K562 (cell line): ENCODE results near the gene SP2. TPM values are rescaled to one million over a fixed set of nuclear protein-coding genes. Genes with fewer than 3 reads are reported as not detected.

Experiments
- EHMT2 ChIP-seq: fragments of 450-650 bp; IDR thresholded peaks from 2 replicates; pipeline ENCODE4 v1.6.1; 2018; ENCODE audit warnings: antibody characterized with exemption
- ETV6 ChIP-seq, 3 experiments: fragments of 150-350 bp in 1 of 3; sonication (generic) in 1 of 3; formaldehyde crosslinking in 1 of 3; IDR thresholded peaks; 2 replicates each; pipeline versions ENCODE4 v1.6.1 to v1.8.0; 2014 to 2022; ENCODE audit warnings: borderline replicate concordance in 2 of 3, low read depth in 2 of 3, antibody characterized with exemption in 1 of 3, low read length in 1 of 3, mild to moderate bottlenecking in 1 of 3, missing genetic modification reagents in 1 of 3
- polyA plus RNA-seq, 8 experiments: library from polyadenylated mRNA; depleted of rRNA in 4 of 8; stranded (reverse) in 5 of 8; unstranded in 3 of 8; fragments of >200 nt; fragmentation: Nextera tagmentation in 2 of 8; fragmentation: Illumina TruSeq in 1 of 8; extraction: Ambion mirVana in 2 of 8; extraction: Trizol in 1 of 8; gene quantifications; 2 replicates each; pipeline versions ENCODE4 v1.2.1 to v1.2.3, GENCODE V29; 2011 to 2014; ENCODE audit warnings: inconsistent platforms in 1 of 8, missing spikeins in 1 of 8
- total RNA-seq, 7 experiments: library from RNA; depleted of rRNA in 6 of 7; stranded (reverse); fragments of >200 nt in 6 of 7; fragmentation: Illumina TruSeq in 2 of 7; extraction: Trizol in 2 of 7; gene quantifications; 2 replicates each; pipeline versions ENCODE4 v1.2.1 to v1.2.3, GENCODE V29; 2011 to 2021; ENCODE audit warnings: low replicate concordance in 1 of 7
- TF ChIP-seq, protein P1 (sequence below): fragments of 450-650 bp; IDR thresholded peaks from 2 replicates; pipeline ENCODE4 v1.6.1; 2016; ENCODE audit warnings: borderline replicate concordance
- TF ChIP-seq, protein P2 (sequence below), 2 experiments: fragments of 450-650 bp; IDR thresholded peaks; 2 replicates each; pipeline ENCODE4 v1.6.1; 2016; ENCODE audit warnings: mild to moderate bottlenecking in 2 of 2, borderline replicate concordance in 1 of 2, low read depth in 1 of 2, moderate library complexity in 1 of 2
- TF ChIP-seq, protein P3 (sequence below): fragments of 250-450 bp; sonication (Bioruptor Pico); IDR thresholded peaks from 2 replicates; pipeline ENCODE4 v1.5.0; 2021
- TF ChIP-seq, protein P4 (sequence below): fragments of 450-650 bp; formaldehyde crosslinking; IDR thresholded peaks from 2 replicates; pipeline ENCODE4 v1.4.0; 2022; ENCODE audit warnings: missing genetic modification characterization
- TF ChIP-seq, protein P5 (sequence below): fragments of 200-800 bp; sonication (Bioruptor generic); IDR thresholded peaks from 2 replicates; pipeline ENCODE4 v1.6.1; 2017; ENCODE audit warnings: missing genetic modification characterization, missing compliant biosample characterization
- TF ChIP-seq, protein P6 (sequence below), 2 experiments: fragments of 450-650 bp in 1 of 2; sonication (generic) in 1 of 2; formaldehyde crosslinking; conservative IDR thresholded peaks; 2 replicates each; pipeline versions ENCODE4 v1.4.0 to v1.8.1; 2020 to 2022; ENCODE audit warnings: mild to moderate bottlenecking in 1 of 2, missing genetic modification reagents in 1 of 2

Gene SP2
- total and polyA plus RNA-seq, 9 of the 15 experiments (the other 6 are each of a cell fraction or from before 2014, with no cell fraction given): 0.77 to 22.3 (median 2.3) TPM

DNA sequence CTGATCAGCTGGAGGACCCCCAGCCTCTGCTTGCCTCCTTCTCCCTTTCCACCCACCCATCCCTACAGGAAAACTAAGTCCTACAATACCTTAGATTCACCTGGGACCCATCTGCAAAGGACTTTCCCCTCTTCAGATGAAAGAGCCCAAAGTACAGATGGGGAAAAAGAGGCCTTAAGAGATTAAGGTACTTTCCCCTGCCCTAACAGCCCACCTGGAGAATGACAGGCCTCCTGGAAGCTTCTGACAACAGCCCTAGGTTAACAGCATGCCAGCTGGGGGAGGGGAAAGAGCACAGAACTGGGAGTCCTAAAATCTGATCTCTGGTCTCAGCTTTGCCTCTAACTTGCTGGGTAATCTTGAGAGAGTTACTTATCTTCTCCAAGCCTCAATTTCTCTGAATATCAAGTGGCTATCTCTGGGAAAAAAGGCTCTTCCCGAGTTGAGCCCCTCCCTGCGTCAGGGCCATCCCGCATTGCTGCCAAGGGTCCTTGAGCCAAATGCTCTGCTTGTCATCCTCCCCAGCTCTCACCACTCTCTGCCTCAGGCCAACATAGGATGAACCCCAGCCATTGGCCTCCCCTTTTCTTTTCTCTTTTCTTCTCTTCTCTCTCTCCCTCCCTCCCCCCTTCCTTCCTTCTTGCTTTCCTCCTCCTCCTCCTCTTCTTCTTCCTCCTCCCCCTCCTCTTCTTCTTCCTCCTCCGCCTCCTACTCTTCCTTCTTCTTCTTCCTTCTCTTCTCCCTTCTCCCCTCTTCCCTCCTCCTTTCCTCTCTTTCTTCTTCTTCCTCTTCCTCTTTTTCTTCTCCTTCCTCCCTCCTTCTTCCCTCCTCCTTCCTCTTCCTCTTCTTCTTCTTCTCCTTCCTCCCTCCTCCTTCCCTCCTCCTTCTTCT lies 22.6 kb upstream of the SP2 start (continued):
- TF ChIP-seq ETV6 (IDR thresholded peaks at IDR 0.05; ENCODE audit: borderline replicate concordance in 1 of 2, low read depth in 2 of 2, low read length in 1 of 2) (peak in 1 of 2 experiments; percentile 77; a peak in 1 of 4 replicates), ETV6 (CRISPR knock-in tag; IDR thresholded peaks at IDR 0.05; ENCODE audit: borderline replicate concordance) (no peak), EHMT2 (peak; percentile 54; the same call in 1 of the 2 replicates)
- TF ChIP-seq, protein P1, sequence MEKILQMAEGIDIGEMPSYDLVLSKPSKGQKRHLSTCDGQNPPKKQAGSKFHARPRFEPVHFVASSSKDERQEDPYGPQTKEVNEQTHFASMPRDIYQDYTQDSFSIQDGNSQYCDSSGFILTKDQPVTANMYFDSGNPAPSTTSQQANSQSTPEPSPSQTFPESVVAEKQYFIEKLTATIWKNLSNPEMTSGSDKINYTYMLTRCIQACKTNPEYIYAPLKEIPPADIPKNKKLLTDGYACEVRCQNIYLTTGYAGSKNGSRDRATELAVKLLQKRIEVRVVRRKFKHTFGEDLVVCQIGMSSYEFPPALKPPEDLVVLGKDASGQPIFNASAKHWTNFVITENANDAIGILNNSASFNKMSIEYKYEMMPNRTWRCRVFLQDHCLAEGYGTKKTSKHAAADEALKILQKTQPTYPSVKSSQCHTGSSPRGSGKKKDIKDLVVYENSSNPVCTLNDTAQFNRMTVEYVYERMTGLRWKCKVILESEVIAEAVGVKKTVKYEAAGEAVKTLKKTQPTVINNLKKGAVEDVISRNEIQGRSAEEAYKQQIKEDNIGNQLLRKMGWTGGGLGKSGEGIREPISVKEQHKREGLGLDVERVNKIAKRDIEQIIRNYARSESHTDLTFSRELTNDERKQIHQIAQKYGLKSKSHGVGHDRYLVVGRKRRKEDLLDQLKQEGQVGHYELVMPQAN: 0 out of 2 replicates have a peak, but pooled peaks have one; percentile 25
- TF ChIP-seq, protein P2, sequence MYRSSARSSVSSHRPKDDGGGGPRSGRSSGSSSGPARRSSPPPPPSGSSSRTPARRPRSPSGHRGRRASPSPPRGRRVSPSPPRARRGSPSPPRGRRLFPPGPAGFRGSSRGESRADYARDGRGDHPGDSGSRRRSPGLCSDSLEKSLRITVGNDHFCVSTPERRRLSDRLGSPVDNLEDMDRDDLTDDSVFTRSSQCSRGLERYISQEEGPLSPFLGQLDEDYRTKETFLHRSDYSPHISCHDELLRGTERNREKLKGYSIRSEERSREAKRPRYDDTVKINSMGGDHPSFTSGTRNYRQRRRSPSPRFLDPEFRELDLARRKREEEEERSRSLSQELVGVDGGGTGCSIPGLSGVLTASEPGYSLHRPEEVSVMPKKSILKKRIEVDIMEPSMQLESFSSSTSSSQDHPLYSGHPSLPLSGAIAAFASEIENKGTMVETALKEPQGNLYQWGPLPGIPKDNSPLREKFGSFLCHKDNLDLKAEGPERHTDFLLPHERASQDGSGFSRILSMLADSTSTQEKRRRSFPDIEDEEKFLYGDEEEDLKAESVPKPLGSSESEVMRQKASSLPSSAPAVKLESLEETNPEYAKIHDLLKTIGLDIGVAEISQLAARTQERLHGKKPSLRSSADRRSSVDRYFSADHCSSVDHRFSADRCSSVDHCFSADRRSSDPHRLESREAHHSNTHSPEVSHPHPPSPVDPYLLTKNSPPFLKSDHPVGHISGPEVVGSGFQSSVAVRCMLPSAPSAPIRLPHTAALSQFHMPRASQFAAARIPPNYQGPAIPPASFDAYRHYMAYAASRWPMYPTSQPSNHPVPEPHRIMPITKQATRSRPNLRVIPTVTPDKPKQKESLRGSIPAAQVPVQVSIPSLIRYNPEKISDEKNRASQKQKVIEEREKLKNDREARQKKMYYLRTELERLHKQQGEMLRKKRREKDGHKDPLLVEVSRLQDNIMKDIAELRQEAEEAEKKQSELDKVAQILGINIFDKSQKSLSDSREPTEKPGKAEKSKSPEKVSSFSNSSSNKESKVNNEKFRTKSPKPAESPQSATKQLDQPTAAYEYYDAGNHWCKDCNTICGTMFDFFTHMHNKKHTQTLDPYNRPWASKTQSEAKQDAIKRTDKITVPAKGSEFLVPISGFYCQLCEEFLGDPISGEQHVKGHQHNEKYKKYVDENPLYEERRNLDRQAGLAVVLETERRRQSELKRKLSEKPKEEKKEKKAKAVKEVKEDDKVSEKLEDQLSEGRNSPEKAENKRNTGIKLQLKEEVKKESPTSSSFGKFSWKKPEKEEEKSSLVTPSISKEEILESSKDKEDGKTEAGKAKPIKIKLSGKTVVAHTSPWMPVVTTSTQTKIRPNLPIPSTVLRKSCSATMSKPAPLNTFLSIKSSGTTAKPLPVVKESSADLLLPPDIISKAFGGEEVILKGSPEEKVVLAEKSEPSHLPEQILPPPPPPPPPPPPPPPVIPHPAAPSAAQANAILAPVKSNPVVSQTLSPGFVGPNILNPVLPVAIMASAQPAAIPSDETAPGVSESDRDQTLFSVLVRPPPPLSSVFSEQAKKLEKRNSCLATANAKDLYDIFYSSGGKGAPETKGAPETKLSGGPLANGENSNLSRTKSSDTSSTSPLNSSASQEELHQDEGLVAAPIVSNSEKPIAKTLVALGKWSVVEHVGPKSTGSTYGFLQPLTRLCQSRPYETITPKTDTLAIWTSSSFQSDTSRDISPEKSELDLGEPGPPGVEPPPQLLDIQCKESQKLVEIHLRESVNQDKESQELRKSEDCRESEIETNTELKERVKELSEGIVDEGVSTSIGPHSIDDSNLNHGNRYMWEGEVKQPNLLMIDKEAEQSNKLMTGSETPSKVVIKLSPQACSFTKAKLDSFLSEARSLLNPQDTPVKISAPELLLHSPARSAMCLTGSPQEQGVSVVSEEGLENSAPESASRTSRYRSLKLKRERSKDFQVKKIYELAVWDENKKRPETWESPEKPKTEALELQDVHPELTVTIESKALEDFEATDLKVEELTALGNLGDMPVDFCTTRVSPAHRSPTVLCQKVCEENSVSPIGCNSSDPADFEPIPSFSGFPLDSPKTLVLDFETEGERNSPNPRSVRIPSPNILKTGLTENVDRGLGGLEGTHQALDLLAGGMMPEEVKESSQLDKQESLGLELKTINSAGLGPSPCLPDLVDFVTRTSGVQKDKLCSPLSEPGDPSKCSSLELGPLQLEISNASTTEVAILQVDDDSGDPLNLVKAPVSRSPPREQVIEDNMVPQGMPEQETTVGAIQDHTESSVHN (IDR thresholded peaks at IDR 0.05; ENCODE audit: borderline replicate concordance in 1 of 2, low read depth in 1 of 2): no peak
- TF ChIP-seq, protein P3, sequence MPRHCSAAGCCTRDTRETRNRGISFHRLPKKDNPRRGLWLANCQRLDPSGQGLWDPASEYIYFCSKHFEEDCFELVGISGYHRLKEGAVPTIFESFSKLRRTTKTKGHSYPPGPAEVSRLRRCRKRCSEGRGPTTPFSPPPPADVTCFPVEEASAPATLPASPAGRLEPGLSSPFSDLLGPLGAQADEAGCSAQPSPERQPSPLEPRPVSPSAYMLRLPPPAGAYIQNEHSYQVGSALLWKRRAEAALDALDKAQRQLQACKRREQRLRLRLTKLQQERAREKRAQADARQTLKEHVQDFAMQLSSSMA (CRISPR knock-in tag): no peak
- TF ChIP-seq, protein P4, sequence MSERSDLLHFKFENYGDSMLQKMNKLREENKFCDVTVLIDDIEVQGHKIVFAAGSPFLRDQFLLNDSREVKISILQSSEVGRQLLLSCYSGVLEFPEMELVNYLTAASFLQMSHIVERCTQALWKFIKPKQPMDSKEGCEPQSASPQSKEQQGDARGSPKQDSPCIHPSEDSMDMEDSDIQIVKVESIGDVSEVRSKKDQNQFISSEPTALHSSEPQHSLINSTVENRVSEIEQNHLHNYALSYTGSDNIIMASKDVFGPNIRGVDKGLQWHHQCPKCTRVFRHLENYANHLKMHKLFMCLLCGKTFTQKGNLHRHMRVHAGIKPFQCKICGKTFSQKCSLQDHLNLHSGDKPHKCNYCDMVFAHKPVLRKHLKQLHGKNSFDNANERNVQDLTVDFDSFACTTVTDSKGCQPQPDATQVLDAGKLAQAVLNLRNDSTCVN (CRISPR knock-in tag): peak; percentile 75; the same call in 1 of the 2 replicates
- TF ChIP-seq, protein P5, sequence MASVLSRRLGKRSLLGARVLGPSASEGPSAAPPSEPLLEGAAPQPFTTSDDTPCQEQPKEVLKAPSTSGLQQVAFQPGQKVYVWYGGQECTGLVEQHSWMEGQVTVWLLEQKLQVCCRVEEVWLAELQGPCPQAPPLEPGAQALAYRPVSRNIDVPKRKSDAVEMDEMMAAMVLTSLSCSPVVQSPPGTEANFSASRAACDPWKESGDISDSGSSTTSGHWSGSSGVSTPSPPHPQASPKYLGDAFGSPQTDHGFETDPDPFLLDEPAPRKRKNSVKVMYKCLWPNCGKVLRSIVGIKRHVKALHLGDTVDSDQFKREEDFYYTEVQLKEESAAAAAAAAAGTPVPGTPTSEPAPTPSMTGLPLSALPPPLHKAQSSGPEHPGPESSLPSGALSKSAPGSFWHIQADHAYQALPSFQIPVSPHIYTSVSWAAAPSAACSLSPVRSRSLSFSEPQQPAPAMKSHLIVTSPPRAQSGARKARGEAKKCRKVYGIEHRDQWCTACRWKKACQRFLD (CRISPR knock-in tag): no peak
- TF ChIP-seq, protein P6, sequence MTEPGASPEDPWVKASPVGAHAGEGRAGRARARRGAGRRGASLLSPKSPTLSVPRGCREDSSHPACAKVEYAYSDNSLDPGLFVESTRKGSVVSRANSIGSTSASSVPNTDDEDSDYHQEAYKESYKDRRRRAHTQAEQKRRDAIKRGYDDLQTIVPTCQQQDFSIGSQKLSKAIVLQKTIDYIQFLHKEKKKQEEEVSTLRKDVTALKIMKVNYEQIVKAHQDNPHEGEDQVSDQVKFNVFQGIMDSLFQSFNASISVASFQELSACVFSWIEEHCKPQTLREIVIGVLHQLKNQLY (CRISPR knock-in tag; conservative IDR thresholded peaks at IDR 0.05): no peak
